Peyer's patch (tissue), 4 donors: ENCODE data around the gene MAP2K5. TPM values are rescaled to one million over a fixed set of nuclear protein-coding genes. Genes with fewer than 3 reads are reported as not detected.

Experiments
- DNase-seq, 3 donors: peaks; one replicate each; pipeline ENCODE4 v3.0.0-alpha.2; 2017 to 2019
- H3K27ac ChIP-seq, 4 donors: fragments of 200-600 bp; sonication (generic); one replicate each; pipeline ENCODE4 v1.5.1; 2016 to 2019
- H3K27me3 ChIP-seq, 2 donors: fragments of 200-600 bp; sonication (generic); one replicate each; pipeline ENCODE4 v1.5.1; 2019
- H3K36me3 ChIP-seq, 3 donors: fragments of 200-600 bp; sonication (generic); one replicate each; pipeline ENCODE4 v1.5.1; 2016 to 2019
- H3K4me1 ChIP-seq, 4 donors: fragments of 200-600 bp; sonication (generic); one replicate each; pipeline ENCODE4 v1.5.1; 2016 to 2019
- H3K4me3 ChIP-seq, 4 donors: fragments of 200-600 bp; sonication (generic); 1 replicate in 3 of 4; 2 replicates in 1 of 4; pipeline ENCODE4 v1.5.1; 2016 to 2019; ENCODE audit warnings: mild to moderate bottlenecking in 1 of 4
- H3K9me3 ChIP-seq, 4 donors: fragments of 200-600 bp; sonication (generic); one replicate each; pipeline ENCODE4 v1.5.1; 2016 to 2019; ENCODE audit warnings: mild to moderate bottlenecking in 1 of 4
- CTCF ChIP-seq, 6 experiments: fragments of 450-650 bp in 4 of 6; fragments of 200-600 bp in 2 of 6; sonication (generic) in 1 of 6; IDR thresholded peaks; one replicate each; pipeline ENCODE4 v1.5.1; 2017 to 2019; ENCODE audit warnings: antibody characterized with exemption in 6 of 6, mild to moderate bottlenecking in 3 of 6, moderate library complexity in 1 of 6
- POLR2A ChIP-seq, 2 donors: fragments of 450-650 bp; IDR thresholded peaks; one replicate each; pipeline ENCODE4 v1.5.1; 2017; ENCODE audit warnings: antibody characterized with exemption in 2 of 2, mild to moderate bottlenecking in 2 of 2, moderate library complexity in 2 of 2
- total RNA-seq, 4 donors: library from RNA; depleted of rRNA; stranded (reverse); fragments of >200 nt; gene quantifications; one replicate each; pipeline ENCODE4 v1.1.0, GENCODE V29; 2016

The MAP2K5 gene
- total RNA-seq, 4 donors from 2014 or later = 14.0 to 50.3 (median 21.2) TPM

GRCh38 chr15:67816668-67817067, 274.2 kb downstream of the MAP2K5 start:
- Histone ChIP-seq H3K4me1 (peaks cover 0 to 7% (median 0%) of the 10 kb centered on the region in 4 donors), H3K9me3 (no peaks in the 10 kb centered on the region), H3K27ac (no peak overlapping the region), H3K4me3 (no peak overlapping the region), H3K36me3 (no peaks in the 10 kb centered on the region), H3K27me3 (peaks cover 0 to 25% of the 10 kb centered on the region in 2 donors)
- DNase-seq = no peak
- TF ChIP-seq POLR2A (IDR thresholded peaks at IDR 0.05) = no peak
- TF ChIP-seq CTCF (IDR thresholded peaks at IDR 0.05) = no peak

GRCh38 chr15:67818464-67818863, 276.0 kb downstream of the MAP2K5 start:
- peaks cover 0 to 23% (median 4%) of the 10 kb centered on the region in 4 donors for H3K4me1 ChIP-seq
- H3K27ac ChIP-seq = no peak overlapping the region
- H3K36me3 ChIP-seq = no peaks in the 10 kb centered on the region
- H3K9me3 ChIP-seq = no peaks in the 10 kb centered on the region
- peak in 1 of 3 donors; percentile 13 for DNase-seq
- TF ChIP-seq POLR2A (IDR thresholded peaks at IDR 0.05) = no peak
- H3K4me3 ChIP-seq = no peak overlapping the region
- H3K27me3 ChIP-seq = peaks cover 0 to 43% of the 10 kb centered on the region in 2 donors

GRCh38 chr15:67819636-67820035, 277.1 kb downstream of the MAP2K5 start:
- H3K27me3 ChIP-seq = peaks cover 0 to 54% of the 10 kb centered on the region in 2 donors
- TF ChIP-seq CTCF (IDR thresholded peaks at IDR 0.05) (no peak), POLR2A (IDR thresholded peaks at IDR 0.05) (no peak)
- no peak overlapping the region for H3K4me3 ChIP-seq
- no peak overlapping the region for H3K27ac ChIP-seq
- H3K36me3 ChIP-seq = no peaks in the 10 kb centered on the region
- peaks cover 0 to 32% (median 4%) of the 10 kb centered on the region in 4 donors for H3K4me1 ChIP-seq
- no peak for DNase-seq
- no peaks in the 10 kb centered on the region for H3K9me3 ChIP-seq

GRCh38 chr15:67820122-67820991, 277.9 kb downstream of the MAP2K5 start:
- no peaks in the 10 kb centered on the region for H3K36me3 ChIP-seq
- peak in 1 of 3 donors; percentile 34 for DNase-seq
- no peaks in the 10 kb centered on the region for H3K9me3 ChIP-seq
- H3K27me3 ChIP-seq = peaks cover 0 to 60% of the 10 kb centered on the region in 2 donors
- TF ChIP-seq CTCF (IDR thresholded peaks at IDR 0.05) (no peak), POLR2A (IDR thresholded peaks at IDR 0.05) (no peak)
- no peak overlapping the region for H3K27ac ChIP-seq
- no peak overlapping the region for H3K4me3 ChIP-seq
- H3K4me1 ChIP-seq = peaks cover 0 to 39% (median 6%) of the 10 kb centered on the region in 4 donors

GRCh38 chr15:67820992-67821783, 278.7 kb downstream of the MAP2K5 start:
- no peak overlapping the region for H3K4me3 ChIP-seq
- TF ChIP-seq POLR2A (IDR thresholded peaks at IDR 0.05) (no peak), CTCF (IDR thresholded peaks at IDR 0.05) (no peak)
- peaks cover 0 to 5% (median 0%) of the 10 kb centered on the region in 4 donors for H3K9me3 ChIP-seq
- no peaks in the 10 kb centered on the region for H3K36me3 ChIP-seq
- no peak overlapping the region for H3K27ac ChIP-seq
- peak in 1 of 3 donors; percentile 57 for DNase-seq
- peaks cover 0 to 47% (median 10%) of the 10 kb centered on the region in 4 donors for H3K4me1 ChIP-seq
- peaks cover 0 to 68% of the 10 kb centered on the region in 2 donors for H3K27me3 ChIP-seq
